Cardiac muscle cell (in vitro differentiated cells and primary cell): ENCODE results near the gene C9orf78. TPM values are rescaled to one million over a fixed set of nuclear protein-coding genes. Genes with fewer than 3 reads are reported as not detected.

Source experiments
- DNase-seq, 2 donors: peaks; one replicate each; pipeline versions ENCODE4 v3.0.0 to v3.0.0-alpha.2; 2010 to 2017; ENCODE audit warnings: low read depth in 1 of 2, low spot score in 1 of 2
- H3K27ac ChIP-seq: fragments of 200-600 bp; sonication (generic); 2 replicates; pipeline ENCODE4 v1.5.1; 2016
- H3K27me3 ChIP-seq: fragments of 200-600 bp; sonication (generic); 2 replicates; pipeline ENCODE4 v1.6.0; 2016; ENCODE audit warnings: control low read depth
- H3K36me3 ChIP-seq: fragments of 200-600 bp; sonication (generic); 2 replicates; pipeline ENCODE4 v1.5.1; 2016; ENCODE audit warnings: control low read depth
- H3K4me1 ChIP-seq: fragments of 200-600 bp; sonication (generic); 2 replicates; pipeline ENCODE4 v1.8.1; 2017; ENCODE audit warnings: low read depth, mild to moderate bottlenecking, mixed run types
- H3K4me3 ChIP-seq: fragments of 200-600 bp; sonication (generic); 2 replicates; pipeline ENCODE4 v1.5.1; 2016; ENCODE audit warnings: mild to moderate bottlenecking
- H3K9me3 ChIP-seq: fragments of 200-600 bp; sonication (generic); 2 replicates; pipeline ENCODE4 v1.5.1; 2017; ENCODE audit warnings: low read depth, mild to moderate bottlenecking, control low read depth
- CTCF ChIP-seq: IDR thresholded peaks from 2 replicates; pipeline ENCODE4 v1.5.1; 2012; ENCODE audit warnings: low read depth, mild to moderate bottlenecking, low read length
- polyA plus RNA-seq: library from polyadenylated mRNA; unstranded; fragments of >200 nt; fragmentation: Nextera tagmentation; extraction: Ambion mirVana; gene quantifications from 2 replicates; pipeline ENCODE4 v1.2.1, GENCODE V29; 2016
- total RNA-seq: library from RNA; depleted of rRNA; stranded (reverse); fragments of >200 nt; gene quantifications from 2 replicates; pipeline ENCODE4 v1.2.3, GENCODE V29; 2016

C9orf78 gene
- total and polyA plus RNA-seq, 2 experiments from 2014 or later = 56.5 to 66.5 TPM

- H3K27ac ChIP-seq = peak overlapping the region; percentile 77
- TF ChIP-seq CTCF = no peak
Observed at GRCh38 chr9:129835860-129836223, 767 bp upstream of the C9orf78 start.

GRCh38 chr9:129834489-129835127, 467 bp downstream of the C9orf78 start:
- no peak for DNase-seq
- Histone ChIP-seq H3K9me3 (no peaks in the 10 kb centered on the region), H3K4me1 (peaks cover 11% of the 10 kb centered on the region), H3K27ac (no peak overlapping the region), H3K36me3 (peaks cover 16% of the 10 kb centered on the region), H3K27me3 (no peaks in the 10 kb centered on the region), H3K4me3 (peak overlapping the region; percentile 88)
- no peak for TF ChIP-seq CTCF

More at GRCh38 chr9:129835860-129836223, 767 bp upstream of the C9orf78 start:
- peaks cover 11% of the 10 kb centered on the region for H3K4me1 ChIP-seq
- peak in 1 of 2 donors; percentile 74 for DNase-seq
- no peaks in the 10 kb centered on the region for H3K9me3 ChIP-seq
- peak overlapping the region; percentile 88 for H3K4me3 ChIP-seq
- H3K27me3 ChIP-seq = no peaks in the 10 kb centered on the region
- H3K36me3 ChIP-seq = peaks cover 12% of the 10 kb centered on the region

- no peaks in the 10 kb centered on the region for H3K27me3 ChIP-seq
- DNase-seq = no peak
Observed at GRCh38 chr9:129832982-129833381, 2.1 kb downstream of the C9orf78 start.

GRCh38 chr9:129828969-129829368, 6.1 kb downstream of the C9orf78 start:
- no peak overlapping the region for H3K27ac ChIP-seq
- peaks cover 14% of the 10 kb centered on the region for H3K36me3 ChIP-seq
- no peak overlapping the region for H3K4me3 ChIP-seq
- DNase-seq = no peak
- no peaks in the 10 kb centered on the region for H3K4me1 ChIP-seq
- H3K27me3 ChIP-seq = no peaks in the 10 kb centered on the region
- no peaks in the 10 kb centered on the region for H3K9me3 ChIP-seq
- TF ChIP-seq CTCF = no peak

More at GRCh38 chr9:129832982-129833381, 2.1 kb downstream of the C9orf78 start:
- peaks cover 11% of the 10 kb centered on the region for H3K4me1 ChIP-seq
- no peak overlapping the region for H3K27ac ChIP-seq
- no peak overlapping the region for H3K4me3 ChIP-seq
- no peaks in the 10 kb centered on the region for H3K9me3 ChIP-seq
- TF ChIP-seq CTCF = no peak
- peaks cover 17% of the 10 kb centered on the region for H3K36me3 ChIP-seq

- no peaks in the 10 kb centered on the region for H3K27me3 ChIP-seq
- no peak for DNase-seq
- TF ChIP-seq CTCF = no peak
- no peaks in the 10 kb centered on the region for H3K9me3 ChIP-seq
- peaks cover 11% of the 10 kb centered on the region for H3K36me3 ChIP-seq
- H3K27ac ChIP-seq = no peak overlapping the region
- H3K4me3 ChIP-seq = no peak overlapping the region
- no peaks in the 10 kb centered on the region for H3K4me1 ChIP-seq
Observed at GRCh38 chr9:129828051-129828450, 7.0 kb downstream of the C9orf78 start.
